ENCODE results near the gene TMEM150B.

Gene TMEM150B

DNA sequence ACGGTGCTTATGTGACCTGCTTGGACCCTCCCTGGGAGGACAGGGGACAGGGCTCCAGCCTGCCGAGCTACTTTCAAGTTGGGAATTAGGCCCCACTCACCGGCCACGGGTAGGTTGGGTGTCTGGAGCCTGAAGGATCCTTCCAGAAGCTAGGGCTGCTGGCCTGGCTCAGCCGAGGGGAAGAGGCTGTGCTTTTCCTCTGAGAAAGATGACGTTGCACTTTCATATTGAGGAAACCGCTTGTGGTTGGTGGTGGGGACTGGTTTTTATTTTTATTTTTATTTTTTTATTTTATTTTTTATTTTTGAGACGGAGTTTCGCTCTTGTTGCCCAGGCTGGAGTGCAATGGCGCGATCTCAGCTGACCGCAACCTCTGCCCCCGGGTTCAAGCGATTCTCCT is at the start of gene TMEM150B:
TSS of gene TMEM150B (minus strand) at position 170 of the 400 bp plus-strand sequence. CDS start 4,305 bp downstream, outside the sequence.
- H3K9ac ChIP-seq (ENCODE audit: low read depth, low read length) = no peak within 1 kb of the TSS

DNA sequence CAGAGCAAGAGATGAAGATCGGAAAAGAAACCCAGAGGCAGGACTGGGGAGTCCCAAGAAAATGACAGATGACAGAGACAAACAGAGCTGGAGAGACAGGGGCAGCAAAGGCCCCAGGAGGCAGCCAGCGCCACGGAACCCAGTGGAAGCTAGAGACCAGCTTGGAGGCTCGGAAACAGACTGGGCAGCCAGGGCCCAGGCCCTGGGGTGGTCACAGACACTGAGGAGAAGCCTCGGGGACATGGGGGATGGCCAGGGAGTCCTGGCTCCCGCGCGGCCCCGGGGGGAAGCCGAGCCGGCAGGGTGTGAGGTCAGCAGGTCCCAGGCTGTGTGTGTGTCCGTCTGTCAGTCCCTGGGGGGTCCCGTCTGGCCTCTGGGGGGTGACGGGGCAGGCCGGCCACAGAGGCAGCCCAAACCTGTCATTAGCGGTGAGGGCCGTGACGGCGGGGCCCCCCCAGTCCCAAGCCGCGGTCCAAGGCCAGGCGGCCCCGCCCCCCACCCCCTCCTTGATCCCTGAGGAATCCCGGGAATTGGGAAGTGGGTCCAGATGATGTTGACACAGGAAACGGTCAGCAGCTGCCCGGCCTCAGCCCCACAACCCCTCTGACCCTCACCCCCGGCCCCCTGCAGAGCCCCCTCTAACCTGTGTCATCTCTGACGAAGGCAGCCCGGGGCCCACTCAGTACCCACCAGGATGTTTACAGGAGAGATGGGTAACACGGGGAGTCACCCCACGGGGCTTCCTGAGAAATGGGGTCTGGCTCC is 49.0 kb upstream of the TMEM150B start:
- Histone ChIP-seq H3K4me3 (ENCODE audit: low read length) (no peak overlapping the region; the same call in 1 of the 2 replicates), H3K27me3 (ENCODE audit: insufficient read depth, low read length) (peaks cover 91% of the 10 kb centered on the region), H3K36me3 (ENCODE audit: insufficient read depth, low read depth, low read length) (no peaks in the 10 kb centered on the region), H3K4me1 (ENCODE audit: insufficient read depth, low read length) (peaks cover 24% of the 10 kb centered on the region), H3K27ac (ENCODE audit: low read length) (no peak overlapping the region), H3K9ac (ENCODE audit: low read depth, low read length) (no peak overlapping the region), H3K9me3 (ENCODE audit: insufficient read depth, low read depth, low read length) (no peaks in the 10 kb centered on the region)

More for the DNA sequence above, at the start of gene TMEM150B:
- no peaks in the 10 kb centered on the region for H3K36me3 ChIP-seq (ENCODE audit: insufficient read depth, low read depth, low read length)
- no peak within 1 kb of the TSS for H3K27ac ChIP-seq (ENCODE audit: low read length)
- H3K9me3 ChIP-seq (ENCODE audit: insufficient read depth, low read depth, low read length) = no peaks in the 10 kb centered on the region
- H3K27me3 ChIP-seq (ENCODE audit: insufficient read depth, low read length) = no peaks in the 10 kb centered on the region
- no peak within 1 kb of the TSS for H3K4me3 ChIP-seq (ENCODE audit: low read length)
- no peaks in the 10 kb centered on the region for H3K4me1 ChIP-seq (ENCODE audit: insufficient read depth, low read length)

GRCh38 chr19:55373306-55373992 is 48.3 kb upstream of the TMEM150B start:
- H3K4me1 ChIP-seq (ENCODE audit: insufficient read depth, low read length) = peaks cover 24% of the 10 kb centered on the region
- H3K9ac ChIP-seq (ENCODE audit: low read depth, low read length) = no peak overlapping the region
- no peak overlapping the region; the same call in 1 of the 2 replicates for H3K4me3 ChIP-seq (ENCODE audit: low read length)
- peaks cover 91% of the 10 kb centered on the region for H3K27me3 ChIP-seq (ENCODE audit: insufficient read depth, low read length)
- no peaks in the 10 kb centered on the region for H3K9me3 ChIP-seq (ENCODE audit: insufficient read depth, low read depth, low read length)
- no peak overlapping the region for H3K27ac ChIP-seq (ENCODE audit: low read length)
- H3K36me3 ChIP-seq (ENCODE audit: insufficient read depth, low read depth, low read length) = no peaks in the 10 kb centered on the region

- Histone ChIP-seq H3K27ac (ENCODE audit: low read length) (no peak overlapping the region), H3K9ac (ENCODE audit: low read depth, low read length) (no peak overlapping the region)
Observed at GRCh38 chr19:55372316-55373081, 47.4 kb upstream of the TMEM150B start.

DNA sequence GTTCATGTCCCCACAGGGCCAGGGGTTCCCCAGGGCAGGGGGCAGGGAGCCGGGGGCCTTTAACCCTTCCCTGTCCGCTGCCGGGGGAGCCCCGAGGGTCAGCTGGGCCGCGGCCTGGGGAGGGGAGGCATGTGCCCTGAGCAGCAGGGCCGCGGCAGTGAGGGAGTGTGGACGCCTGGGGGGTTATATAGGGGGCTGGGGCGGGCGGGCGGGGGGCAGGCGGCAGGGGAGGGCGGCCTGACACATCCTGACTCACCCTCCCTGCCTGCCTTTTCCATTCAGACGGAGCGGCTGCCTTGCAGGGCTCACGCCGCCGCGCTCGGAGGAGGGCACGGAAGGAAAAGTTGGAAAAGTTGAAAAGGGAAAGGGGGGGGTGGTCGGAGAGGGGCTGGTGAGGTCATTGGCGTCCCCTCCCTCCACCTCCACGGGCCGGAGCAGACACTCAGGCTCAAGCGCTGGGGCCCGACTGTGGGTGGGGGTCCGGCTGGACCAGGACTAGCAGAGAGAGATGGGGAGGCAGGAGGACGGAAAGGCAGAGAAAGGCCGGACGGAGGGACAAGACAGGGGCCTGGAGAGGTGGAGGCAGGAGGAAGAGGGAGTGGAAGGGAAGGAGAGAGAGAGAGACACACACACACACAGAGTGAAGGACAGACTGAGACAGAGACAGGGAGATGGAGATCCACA is 45.3 kb upstream of the TMEM150B start, which contains the start of gene IL11:
TSS of gene IL11 (minus strand) at position 159 of the 684 bp plus-strand sequence. CDS start at position 6, 153 bp downstream.
- Histone ChIP-seq H3K9me3 (ENCODE audit: insufficient read depth, low read depth, low read length) (no peaks in the 10 kb centered on the region), H3K36me3 (ENCODE audit: insufficient read depth, low read depth, low read length) (no peaks in the 10 kb centered on the region), H3K27ac (ENCODE audit: low read length) (no peak within 1 kb of the TSS), H3K9ac (ENCODE audit: low read depth, low read length) (no peak within 1 kb of the TSS), H3K4me1 (ENCODE audit: insufficient read depth, low read length) (peaks cover 12% of the 10 kb centered on the region), H3K27me3 (ENCODE audit: insufficient read depth, low read length) (peaks cover 76% of the 10 kb centered on the region), H3K4me3 (ENCODE audit: low read length) (peak within 1 kb of the TSS; percentile 68; the same call in 1 of the 2 replicates)

More at GRCh38 chr19:55372316-55373081, 47.4 kb upstream of the TMEM150B start:
- H3K4me3 ChIP-seq (ENCODE audit: low read length) = no peak overlapping the region
- no peaks in the 10 kb centered on the region for H3K36me3 ChIP-seq (ENCODE audit: insufficient read depth, low read depth, low read length)
- no peaks in the 10 kb centered on the region for H3K9me3 ChIP-seq (ENCODE audit: insufficient read depth, low read depth, low read length)
- H3K27me3 ChIP-seq (ENCODE audit: insufficient read depth, low read length) = peaks cover 91% of the 10 kb centered on the region
- H3K4me1 ChIP-seq (ENCODE audit: insufficient read depth, low read length) = peaks cover 24% of the 10 kb centered on the region

DNA sequence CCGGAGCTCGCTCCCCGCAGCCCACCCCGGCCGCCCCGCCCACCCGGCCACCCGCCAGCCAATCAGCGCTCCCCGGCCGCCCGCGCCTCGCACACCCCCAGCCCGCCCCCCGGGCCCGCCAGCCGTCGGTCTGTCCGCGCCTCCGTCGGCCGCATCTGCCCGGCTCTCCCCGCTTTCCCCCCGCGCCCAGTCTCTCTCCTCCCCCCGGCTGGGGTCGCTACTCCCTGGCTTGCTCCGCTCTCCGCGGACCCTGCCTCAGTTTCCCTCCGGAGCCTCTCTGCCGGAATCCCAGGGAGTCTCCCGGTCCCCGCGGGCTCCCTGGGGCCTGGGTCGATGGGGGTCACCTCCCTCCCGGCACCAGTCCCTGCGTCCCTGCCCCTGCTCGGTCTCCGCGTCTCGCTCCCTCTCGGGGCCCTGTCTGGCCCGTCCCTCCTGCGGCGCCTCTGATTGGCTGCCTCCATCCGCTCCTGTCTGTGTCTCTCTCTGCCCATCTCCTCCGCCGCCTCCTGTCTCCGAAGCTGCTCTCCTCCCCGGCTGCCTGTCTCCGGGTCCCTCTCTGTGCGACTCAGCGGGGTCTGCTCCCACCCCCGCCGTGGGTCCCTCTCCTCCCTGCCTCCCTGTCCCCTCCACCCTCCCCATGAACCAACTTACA is 44.6 kb upstream of the TMEM150B start:
- peaks cover 73% of the 10 kb centered on the region for H3K27me3 ChIP-seq (ENCODE audit: insufficient read depth, low read length)
- no peaks in the 10 kb centered on the region for H3K36me3 ChIP-seq (ENCODE audit: insufficient read depth, low read depth, low read length)
- H3K9me3 ChIP-seq (ENCODE audit: insufficient read depth, low read depth, low read length) = no peaks in the 10 kb centered on the region
- no peak overlapping the region for H3K27ac ChIP-seq (ENCODE audit: low read length)
- H3K9ac ChIP-seq (ENCODE audit: low read depth, low read length) = no peak overlapping the region
- peak overlapping the region; percentile 68; the same call in 1 of the 2 replicates for H3K4me3 ChIP-seq (ENCODE audit: low read length)
- H3K4me1 ChIP-seq (ENCODE audit: insufficient read depth, low read length) = peaks cover 12% of the 10 kb centered on the region

GRCh38 chr19:55368701-55369563 is 43.8 kb upstream of the TMEM150B start:
- Histone ChIP-seq H3K27ac (ENCODE audit: low read length) (no peak overlapping the region), H3K36me3 (ENCODE audit: insufficient read depth, low read depth, low read length) (no peaks in the 10 kb centered on the region), H3K9ac (ENCODE audit: low read depth, low read length) (no peak overlapping the region), H3K4me3 (ENCODE audit: low read length) (peak overlapping the region; percentile 38; the same call in 1 of the 2 replicates), H3K27me3 (ENCODE audit: insufficient read depth, low read length) (peaks cover 74% of the 10 kb centered on the region), H3K4me1 (ENCODE audit: insufficient read depth, low read length) (peaks cover 10% of the 10 kb centered on the region), H3K9me3 (ENCODE audit: insufficient read depth, low read depth, low read length) (no peaks in the 10 kb centered on the region)

- H3K9me3 ChIP-seq (ENCODE audit: insufficient read depth, low read depth, low read length) = no peaks in the 10 kb centered on the region
- no peaks in the 10 kb centered on the region for H3K36me3 ChIP-seq (ENCODE audit: insufficient read depth, low read depth, low read length)
- H3K4me1 ChIP-seq (ENCODE audit: insufficient read depth, low read length) = peaks cover 4% of the 10 kb centered on the region
- H3K27ac ChIP-seq (ENCODE audit: low read length) = no peak overlapping the region
- H3K9ac ChIP-seq (ENCODE audit: low read depth, low read length) = no peak overlapping the region
- peaks cover 67% of the 10 kb centered on the region for H3K27me3 ChIP-seq (ENCODE audit: insufficient read depth, low read length)
- H3K4me3 ChIP-seq (ENCODE audit: low read length) = no peak overlapping the region
Observed at GRCh38 chr19:55368106-55368505, 43.0 kb upstream of the TMEM150B start.

GRCh38 chr19:55366790-55367189 is 41.6 kb upstream of the TMEM150B start:
- Histone ChIP-seq H3K4me3 (ENCODE audit: low read length) (no peak overlapping the region), H3K36me3 (ENCODE audit: insufficient read depth, low read depth, low read length) (no peaks in the 10 kb centered on the region), H3K27ac (ENCODE audit: low read length) (no peak overlapping the region), H3K9me3 (ENCODE audit: insufficient read depth, low read depth, low read length) (no peaks in the 10 kb centered on the region), H3K4me1 (ENCODE audit: insufficient read depth, low read length) (peaks cover 4% of the 10 kb centered on the region), H3K9ac (ENCODE audit: low read depth, low read length) (no peak overlapping the region), H3K27me3 (ENCODE audit: insufficient read depth, low read length) (peaks cover 55% of the 10 kb centered on the region)

GRCh38 chr19:55365964-55366363 is 40.8 kb upstream of the TMEM150B start:
- peaks cover 4% of the 10 kb centered on the region for H3K4me1 ChIP-seq (ENCODE audit: insufficient read depth, low read length)
- no peak overlapping the region for H3K4me3 ChIP-seq (ENCODE audit: low read length)
- no peaks in the 10 kb centered on the region for H3K36me3 ChIP-seq (ENCODE audit: insufficient read depth, low read depth, low read length)
- H3K27me3 ChIP-seq (ENCODE audit: insufficient read depth, low read length) = peaks cover 47% of the 10 kb centered on the region
- H3K9ac ChIP-seq (ENCODE audit: low read depth, low read length) = no peak overlapping the region
- no peak overlapping the region for H3K27ac ChIP-seq (ENCODE audit: low read length)
- H3K9me3 ChIP-seq (ENCODE audit: insufficient read depth, low read depth, low read length) = no peaks in the 10 kb centered on the region

Measured in iPS-20b (cell line).